Measurements from ENCODE around the gene CKS2.
"Not testable (repeated sequence)": the region's sequence is repeated elsewhere in the genome, so short reads cannot be mapped to it uniquely, and the experiment has no call there.

CKS2 gene

DNA sequence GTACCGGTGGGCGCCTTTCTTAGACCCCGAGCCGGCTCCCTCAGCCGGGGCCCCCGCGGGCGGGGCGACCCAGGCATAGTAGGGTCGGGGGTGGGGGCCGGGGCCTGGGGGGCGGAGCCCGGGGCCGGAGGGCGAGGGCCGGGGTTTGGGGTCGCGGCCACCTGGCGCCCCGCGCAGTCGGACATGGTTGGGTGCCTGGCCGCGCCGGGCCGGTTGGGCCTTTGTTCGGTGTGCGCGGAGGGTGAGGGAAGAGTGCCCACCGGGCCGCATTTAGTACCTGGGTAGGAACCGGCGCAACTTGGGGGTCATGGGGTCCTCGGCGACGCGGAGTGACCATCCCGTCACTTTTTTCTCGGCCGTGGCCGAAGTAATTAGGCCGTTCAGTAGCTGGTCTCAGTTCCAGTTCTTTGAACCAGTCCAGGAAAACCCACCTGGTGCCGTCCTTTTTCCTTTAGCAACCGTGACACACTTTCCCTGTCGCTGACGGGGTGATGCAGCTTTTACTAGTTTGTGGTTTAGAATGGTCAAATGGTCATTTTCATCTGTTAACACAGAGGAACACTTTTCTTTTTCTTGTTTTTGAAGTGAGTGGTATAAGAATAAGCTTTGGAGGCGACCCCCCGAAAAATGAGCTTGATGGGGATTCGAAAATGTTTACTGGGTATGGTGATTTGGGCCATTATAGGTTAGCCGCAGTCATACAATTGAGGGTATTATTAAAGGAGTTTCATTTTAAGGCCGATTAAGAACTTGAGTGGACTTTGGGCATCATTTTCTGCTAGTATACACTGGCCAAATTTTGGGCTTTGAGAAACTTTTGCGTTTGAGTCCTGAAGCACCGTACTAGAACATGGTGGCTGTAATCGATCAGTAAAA, 589 bp downstream of the CKS2 start:
- no peak for DNase-seq

DNA sequence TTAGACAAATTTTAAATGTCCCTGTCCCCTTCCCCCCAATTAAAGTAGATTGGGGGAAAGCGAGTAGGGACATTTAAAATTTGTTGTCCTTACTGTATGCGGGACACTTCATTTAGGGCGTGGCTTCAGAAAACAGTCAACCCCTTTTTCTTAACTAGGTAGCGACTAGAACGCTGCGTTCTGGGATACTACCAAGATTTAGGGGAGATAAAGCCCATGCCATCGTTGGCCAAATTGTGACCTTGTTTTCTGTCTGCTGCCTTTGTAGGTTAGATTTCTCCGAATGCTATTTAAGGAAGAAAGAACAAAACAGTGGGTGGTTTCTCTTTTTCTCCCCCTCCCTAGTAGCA, 1.2 kb downstream of the CKS2 start:
- DNase-seq, result no peak

DNA sequence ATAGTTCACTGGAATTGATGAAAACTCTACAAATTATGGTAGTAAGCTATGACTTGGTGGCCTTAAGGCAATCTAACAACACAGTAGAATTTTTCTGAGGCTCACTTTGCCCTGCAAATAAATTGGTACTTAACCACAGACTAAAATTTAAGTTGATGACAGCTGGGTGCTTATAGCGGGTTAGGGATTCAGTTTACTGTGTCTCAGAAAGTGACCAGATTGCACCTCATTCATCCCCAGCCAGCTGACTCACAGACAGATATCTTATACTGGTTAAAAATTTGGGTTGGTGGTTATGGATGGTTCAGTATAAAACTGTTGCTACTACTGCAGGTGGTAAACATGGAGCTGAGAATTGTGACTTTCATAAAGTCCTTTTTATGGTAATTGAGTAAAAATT, 2.8 kb downstream of the CKS2 start:
- DNase-seq, result no peak

GRCh38 chr9:89314955-89315354, 4.0 kb downstream of the CKS2 start:
- DNase-seq, result no peak

GRCh38 chr9:89315482-89315881, 4.5 kb downstream of the CKS2 start:
- DNase-seq, result no peak

DNA sequence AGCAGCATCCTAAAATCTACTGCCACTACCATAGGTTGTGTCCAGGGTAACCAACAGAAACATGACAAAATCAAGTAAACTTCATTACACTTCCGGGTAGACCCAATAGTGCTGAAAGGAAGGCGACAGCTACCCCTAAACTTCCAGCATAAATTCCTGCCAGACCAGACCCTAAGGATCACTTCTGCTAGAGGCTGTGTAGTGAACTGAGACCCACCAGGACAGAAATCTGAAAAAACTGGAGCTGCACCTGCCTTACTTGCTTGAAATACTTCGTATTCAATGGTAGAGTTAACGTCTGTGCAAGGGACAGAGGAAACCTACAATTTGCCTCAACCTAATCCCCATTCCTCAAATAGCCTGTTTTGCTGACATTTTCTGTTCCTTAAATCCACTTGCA, 6.3 kb downstream of the CKS2 start:
- DNase-seq, result no peak

- peak; percentile 91 for DNase-seq
These were observed 7.4 kb downstream of the CKS2 start, which contains the start of gene SECISBP2 for GRCh38 chr9:89318123-89319014. SECISBP2 (plus strand) TSS chr9:89318500; CDS start chr9:89318577, 77 bp downstream.

DNA sequence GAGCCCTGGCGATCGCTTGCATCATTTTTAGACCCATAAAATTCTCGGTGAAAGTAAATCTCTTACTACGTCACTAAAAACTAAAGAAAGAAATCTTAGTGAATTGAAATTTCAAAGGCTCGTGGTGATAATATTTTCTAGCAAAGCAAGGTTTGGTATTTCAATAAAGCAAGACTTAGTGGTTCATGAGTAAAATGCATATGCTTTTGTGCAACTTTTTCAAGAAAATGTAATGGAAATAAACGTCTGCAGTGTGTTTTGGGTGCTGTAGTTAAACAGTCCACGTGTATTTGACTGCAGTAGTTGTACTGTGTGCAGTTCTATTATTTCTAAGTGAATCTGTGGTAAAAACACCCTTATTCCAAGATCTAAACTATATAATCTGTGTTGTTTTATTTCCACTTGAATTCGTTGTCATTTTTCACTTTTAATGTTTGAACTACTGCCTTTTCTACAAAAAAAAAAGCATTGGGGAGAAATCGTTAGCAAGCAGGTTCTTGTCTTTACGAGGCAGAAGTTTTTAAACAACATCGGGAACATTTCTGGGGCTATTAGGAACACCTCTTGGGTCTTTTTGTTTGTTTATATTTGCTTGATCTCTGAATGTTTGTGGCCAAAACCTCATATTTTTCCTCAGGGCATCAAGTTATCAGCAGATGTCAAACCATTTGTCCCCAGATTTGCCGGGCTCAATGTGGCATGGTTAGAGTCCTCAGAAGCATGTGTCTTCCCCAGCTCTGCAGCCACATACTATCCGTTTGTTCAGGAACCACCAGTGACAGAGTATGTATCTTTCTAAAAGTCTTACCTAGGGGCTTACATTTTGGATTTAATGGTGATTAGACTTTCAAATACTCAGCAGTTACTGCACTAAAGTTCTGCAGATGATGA, 8.3 kb downstream of the CKS2 start:
- DNase-seq, result no peak

- no peak for DNase-seq
These were observed 12.4 kb downstream of the CKS2 start for GRCh38 chr9:89323390-89323789.

DNA sequence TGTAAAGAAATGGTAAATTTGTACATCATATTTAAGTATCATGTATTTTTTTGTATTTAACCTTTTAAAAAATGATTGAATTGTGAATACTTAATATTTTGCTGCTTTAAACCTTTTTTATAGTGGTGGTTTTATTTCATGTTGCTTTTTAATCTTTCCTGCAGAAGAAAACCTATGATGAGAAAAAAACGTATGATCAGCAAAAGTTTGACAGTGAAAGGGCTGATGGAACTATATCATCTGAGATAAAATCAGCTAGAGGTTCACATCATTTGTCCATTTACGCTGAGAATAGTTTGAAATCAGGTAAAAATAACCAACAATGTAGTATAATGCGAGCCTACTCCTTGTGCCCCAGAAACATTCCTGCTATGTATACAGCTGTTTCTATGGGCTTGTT, 14.7 kb downstream of the CKS2 start:
- DNase-seq, result no peak

- no peak for DNase-seq
These were observed 17.1 kb downstream of the CKS2 start for GRCh38 chr9:89328064-89328463.

DNA sequence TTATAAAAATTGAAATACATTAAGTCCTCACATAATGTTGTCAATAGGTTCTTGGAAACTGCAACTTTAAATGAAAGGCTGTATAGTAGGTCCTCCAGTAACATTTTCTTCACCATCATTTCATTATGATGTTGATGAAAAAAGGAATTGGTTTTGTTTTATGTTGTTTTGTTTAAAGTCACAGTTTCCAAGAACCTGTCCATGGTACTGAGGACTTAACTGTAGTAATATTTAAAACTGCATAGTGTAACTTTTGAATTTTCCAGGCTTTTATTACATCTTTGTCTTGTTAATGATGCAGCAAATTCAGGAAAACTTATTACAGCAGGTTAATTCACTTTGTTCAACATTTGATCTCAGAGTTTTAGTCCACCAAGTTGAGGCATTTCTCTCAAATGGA, 18.9 kb downstream of the CKS2 start:
- no peak for DNase-seq

DNA sequence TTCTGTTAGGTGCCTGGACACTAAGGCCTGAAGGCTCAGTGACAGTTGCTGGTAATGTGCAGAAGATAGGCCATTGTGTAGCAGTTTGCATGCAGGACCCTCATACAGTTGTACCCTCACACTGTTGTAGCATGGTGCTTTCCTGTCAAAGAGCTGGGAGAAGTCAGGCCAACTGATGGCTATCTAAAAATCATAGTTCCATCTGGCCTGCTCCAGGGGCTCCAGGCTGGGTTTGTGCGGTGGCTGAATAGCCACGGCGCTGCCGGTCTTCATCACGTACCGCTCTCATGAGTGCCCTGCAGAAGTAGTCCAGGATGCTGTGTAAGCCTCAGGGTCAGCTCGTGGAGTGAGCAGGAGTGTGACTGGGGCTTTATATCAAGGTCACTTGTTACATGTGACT, 19.5 kb downstream of the CKS2 start:
- no peak for DNase-seq

- DNase-seq, result no peak
These were observed 28.8 kb downstream of the CKS2 start for GRCh38 chr9:89339807-89340206.

- DNase-seq, result no peak
These were observed 29.3 kb downstream of the CKS2 start for GRCh38 chr9:89340332-89340731.

DNA sequence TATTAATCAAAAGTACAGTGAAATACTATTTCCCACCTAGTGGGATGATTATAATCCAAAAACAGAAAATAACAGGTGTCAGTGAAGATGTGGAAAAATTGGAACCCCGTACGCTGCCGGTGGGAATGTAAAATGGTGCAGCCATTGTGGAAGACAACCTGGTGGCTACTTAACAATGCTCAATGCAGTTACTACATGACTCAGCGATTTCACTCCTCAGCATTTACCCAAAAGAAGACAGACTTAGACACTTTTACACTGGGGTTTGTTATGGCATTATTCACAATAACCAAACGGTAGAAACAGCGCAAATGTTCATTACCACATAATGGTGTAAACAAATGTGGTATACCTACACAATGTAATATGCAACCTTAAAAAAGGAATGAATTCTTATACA, 31.2 kb downstream of the CKS2 start:
- DNase-seq, result no peak

DNA sequence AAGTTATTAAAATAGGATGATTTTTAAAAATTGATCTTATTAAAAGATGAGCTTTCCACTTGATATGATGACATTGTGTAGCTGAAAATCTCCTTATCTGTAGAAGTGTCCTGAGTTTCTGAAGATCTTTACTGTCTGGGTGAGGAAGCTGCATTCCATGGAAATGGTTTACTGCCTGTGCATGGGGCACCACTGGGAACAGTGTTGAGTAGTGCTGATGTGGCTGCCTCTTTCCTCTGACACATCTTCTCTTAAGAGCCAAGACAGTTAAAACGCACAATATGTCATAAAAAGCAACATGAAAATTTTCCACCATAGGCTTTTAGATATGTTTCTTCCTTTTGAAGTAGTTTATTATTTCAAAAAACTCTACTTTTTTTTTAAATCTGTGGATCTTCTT, 32.0 kb downstream of the CKS2 start:
- no peak for DNase-seq

- not testable (repeated sequence) for DNase-seq
These were observed 32.8 kb downstream of the CKS2 start for GRCh38 chr9:89343812-89344211.

DNA sequence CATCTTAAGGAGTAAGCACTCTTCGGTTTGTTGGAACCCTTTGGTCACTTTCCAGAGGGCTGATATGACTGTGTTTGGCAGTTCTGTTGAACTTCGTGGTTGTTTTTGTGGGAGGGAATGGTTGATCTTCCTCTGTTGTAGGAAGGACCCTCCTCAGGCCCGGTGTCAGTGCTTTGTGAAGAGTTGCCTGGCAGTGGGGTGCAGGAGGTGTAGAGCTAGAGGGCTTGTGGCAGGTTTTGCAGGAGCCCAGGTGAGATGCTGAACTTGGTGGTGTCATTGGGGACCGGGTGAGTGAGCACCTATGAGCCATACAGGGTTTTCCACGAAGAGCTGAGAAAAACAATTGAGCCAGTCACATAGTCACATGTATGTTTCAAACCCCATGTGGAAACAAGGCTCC, 34.5 kb downstream of the CKS2 start:
- DNase-seq, result no peak

- no peak for DNase-seq
These were observed 35.7 kb downstream of the CKS2 start for GRCh38 chr9:89346696-89347095.

- no peak for DNase-seq
These were observed 36.7 kb downstream of the CKS2 start for GRCh38 chr9:89347651-89348050.

GRCh38 chr9:89349607-89350006, 38.6 kb downstream of the CKS2 start:
- no peak for DNase-seq

GRCh38 chr9:89350988-89351557, 40.1 kb downstream of the CKS2 start:
- DNase-seq, result no peak

All from activated CD4-positive, alpha-beta T cell treated with anti-CD3 and anti-CD28 coated beads for 1 hour (primary cell).